ENCODE results near the gene GDPD5. TPM values are rescaled to one million over a fixed set of nuclear protein-coding genes. Genes with fewer than 3 reads are reported as not detected.

GDPD5 gene
- polyA plus RNA-seq, 4 donors: 7.4 to 12.2 (median 10.6) TPM

- DNase-seq (ENCODE audit: low read depth in 4 of 4, low spot score in 3 of 4): no peak
Observed at GRCh38 chr11:75495749-75496304, 29.9 kb downstream of the GDPD5 start.

DNA sequence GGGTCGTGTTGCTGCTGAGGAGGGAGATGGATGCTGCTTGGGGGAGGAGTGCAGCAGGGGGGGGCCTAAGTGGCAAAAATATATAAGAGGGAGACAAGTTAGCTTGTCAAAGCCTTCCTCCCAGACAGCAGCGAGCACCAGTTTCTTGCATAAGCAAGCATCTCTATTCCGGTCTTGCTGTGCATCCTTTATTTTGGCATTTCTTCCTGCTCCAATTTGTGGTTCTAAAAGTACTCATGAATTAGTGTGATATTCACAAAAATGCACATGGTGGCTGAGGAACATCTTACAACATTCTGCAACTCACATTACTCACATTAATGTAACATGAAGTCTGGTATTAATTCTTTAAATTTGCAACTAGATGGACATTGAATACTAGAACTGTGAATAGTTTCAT, 32.1 kb downstream of the GDPD5 start:
- no peak for DNase-seq (ENCODE audit: low read depth in 4 of 4, low spot score in 3 of 4)

DNA sequence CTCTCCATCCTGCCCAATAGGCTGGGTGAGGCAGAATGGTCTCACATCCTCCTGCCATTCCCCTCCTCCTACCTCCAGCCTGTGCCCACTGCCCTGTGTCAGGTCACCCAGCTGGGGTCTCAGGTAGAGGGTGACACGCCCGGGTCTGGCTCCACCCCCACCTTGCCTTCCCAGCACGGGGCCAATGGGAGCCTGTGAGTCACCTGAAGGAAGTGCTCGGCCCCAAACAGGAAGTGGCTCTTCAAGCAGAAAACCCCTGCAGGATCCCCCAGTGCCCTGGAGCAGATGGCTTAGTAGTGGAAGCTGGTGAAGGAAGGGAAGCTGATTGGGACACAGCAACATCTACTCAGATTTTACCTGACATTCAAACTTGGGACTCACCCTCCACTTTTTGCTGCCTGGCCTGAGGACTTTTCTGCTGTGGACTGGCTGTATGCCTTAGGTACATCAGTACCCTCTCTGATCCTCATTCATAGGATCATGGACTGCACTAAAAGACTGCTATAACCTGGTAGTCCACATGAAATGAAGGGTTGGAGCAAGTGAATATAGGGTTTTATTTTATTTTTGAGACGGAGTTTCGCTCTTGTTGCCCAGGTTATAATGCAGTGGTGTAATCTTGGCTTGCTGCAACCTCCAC, 33.4 kb downstream of the GDPD5 start:
- DNase-seq (ENCODE audit: low read depth in 4 of 4, low spot score in 3 of 4): no peak

DNA sequence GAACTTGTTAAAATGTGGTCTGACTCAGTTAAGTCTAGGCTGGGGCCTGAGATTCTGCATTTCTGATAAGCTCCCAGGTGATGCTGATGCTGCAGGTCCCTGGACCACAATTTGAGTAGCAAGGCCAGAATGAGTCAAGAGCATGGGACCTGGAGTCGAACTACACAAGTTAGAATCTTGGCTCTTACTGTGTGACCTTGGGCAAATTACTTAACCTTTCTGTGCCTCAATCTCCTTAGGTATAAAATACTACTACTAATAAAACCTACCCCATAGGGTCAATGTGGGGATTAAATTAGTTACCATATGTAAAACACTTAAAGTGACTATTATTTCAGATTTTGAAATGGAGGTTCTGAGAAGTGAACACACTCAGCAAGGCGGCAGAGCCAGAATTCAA, 34.3 kb downstream of the GDPD5 start:
- no peak for DNase-seq (ENCODE audit: low read depth in 4 of 4, low spot score in 3 of 4)

GRCh38 chr11:75490221-75491181, 35.2 kb downstream of the GDPD5 start:
- DNase-seq (ENCODE audit: low read depth in 4 of 4, low spot score in 3 of 4): no peak

DNA sequence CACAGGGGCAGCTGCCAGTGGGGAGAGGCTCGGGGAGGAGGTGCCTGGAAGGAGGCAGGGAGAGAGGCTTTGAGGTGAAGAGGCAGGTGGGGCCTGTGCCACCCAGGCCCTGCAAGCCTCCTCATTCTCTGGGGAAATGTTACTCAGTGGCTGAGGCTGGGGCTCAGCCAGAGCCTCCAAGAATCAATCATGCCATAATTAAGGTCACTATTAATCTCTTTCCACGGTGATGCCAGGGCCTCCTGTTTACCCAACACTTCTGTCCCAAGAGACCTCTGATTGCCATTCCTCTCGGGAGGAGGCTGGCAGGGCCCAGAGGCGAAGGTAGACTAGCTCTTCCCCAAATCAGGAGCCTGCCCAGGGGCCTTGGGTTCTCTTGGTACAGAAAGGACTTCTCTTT, 38.4 kb downstream of the GDPD5 start:
- no peak for DNase-seq (ENCODE audit: low read depth in 4 of 4, low spot score in 3 of 4)

DNA sequence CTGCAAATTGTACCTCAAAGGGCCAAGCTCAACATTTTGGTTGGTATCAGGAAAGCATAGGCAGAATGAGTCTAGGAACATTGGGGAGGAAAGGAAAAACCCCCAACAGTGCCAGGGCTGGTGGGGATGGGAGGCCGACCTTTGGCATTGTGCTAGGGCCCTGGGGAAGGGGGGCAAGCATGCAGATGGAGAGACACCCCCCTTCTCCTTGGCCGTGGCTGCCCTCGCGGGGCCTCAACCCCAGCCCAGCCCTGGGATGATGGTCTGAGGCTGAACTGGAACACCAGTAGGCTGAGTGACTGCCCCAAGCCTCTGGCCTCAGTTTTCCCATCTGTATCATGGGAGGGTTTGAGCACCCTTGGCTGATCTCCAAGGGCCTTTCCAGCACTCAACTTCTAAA, 40.0 kb downstream of the GDPD5 start:
- DNase-seq (ENCODE audit: low read depth in 4 of 4, low spot score in 3 of 4): no peak

DNA sequence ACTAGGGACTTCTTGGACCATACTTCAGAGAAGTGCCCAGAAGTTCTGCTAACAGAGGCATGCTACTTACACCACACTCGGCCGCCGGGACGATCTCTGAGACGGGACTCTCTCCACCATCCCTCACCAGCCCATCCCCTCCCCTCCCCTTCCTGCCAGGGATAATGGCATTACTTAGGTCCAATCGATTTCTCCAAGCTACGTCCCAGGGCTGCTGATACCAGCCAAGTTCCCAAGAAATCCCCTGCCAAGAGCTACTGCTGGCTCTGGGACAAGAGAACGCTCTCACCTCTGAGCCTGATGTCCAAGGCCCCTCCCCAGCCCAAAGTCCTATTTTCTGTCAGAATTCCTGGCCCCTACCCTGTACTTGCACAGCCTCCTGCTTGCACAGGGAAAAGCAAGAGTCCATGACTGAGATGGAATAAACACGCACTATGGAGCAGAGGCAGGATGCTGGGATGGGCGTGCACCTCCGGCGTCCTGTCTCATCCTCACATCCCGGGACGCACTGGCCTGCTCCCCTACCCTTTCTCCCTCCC, 42.7 kb downstream of the GDPD5 start:
- DNase-seq (ENCODE audit: low read depth in 4 of 4, low spot score in 3 of 4): no peak

- no peak for DNase-seq (ENCODE audit: low read depth in 4 of 4, low spot score in 3 of 4)
Observed at GRCh38 chr11:75481922-75482606, 43.7 kb downstream of the GDPD5 start.

DNA sequence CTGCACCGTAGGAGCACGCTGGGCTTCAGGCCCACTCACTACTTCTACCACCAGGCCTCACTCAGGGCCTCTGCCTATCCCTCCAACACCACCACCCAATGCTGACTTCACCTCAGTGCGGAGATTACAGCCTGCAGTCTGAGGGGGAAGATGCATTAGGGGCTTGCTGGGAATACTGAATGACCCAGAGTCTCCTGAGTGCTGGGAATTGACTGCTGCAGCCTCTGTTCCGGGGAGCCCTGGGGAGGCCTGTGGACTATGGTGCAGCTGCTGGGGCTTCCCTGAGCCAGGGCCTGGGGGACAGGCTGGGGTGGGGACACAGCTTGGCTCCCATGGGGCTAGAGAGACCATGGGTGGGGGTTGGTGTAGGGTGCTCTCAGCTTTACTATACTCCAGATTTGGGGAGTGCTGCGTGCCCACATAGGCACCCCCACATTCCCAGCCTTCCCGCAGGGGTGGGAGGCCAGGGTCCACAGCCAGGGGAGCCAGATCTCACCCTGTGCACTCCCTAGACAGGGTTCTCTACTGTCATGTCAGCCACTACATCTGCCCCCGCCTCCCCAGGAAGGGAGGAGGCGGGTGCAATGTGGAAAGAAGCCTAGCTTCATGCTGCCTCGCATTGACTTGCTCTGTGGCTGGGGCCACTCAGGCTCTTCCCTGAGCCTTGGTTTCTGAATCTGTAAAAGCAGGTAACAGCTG, 44.4 kb downstream of the GDPD5 start:
- no peak for DNase-seq (ENCODE audit: low read depth in 4 of 4, low spot score in 3 of 4)

DNA sequence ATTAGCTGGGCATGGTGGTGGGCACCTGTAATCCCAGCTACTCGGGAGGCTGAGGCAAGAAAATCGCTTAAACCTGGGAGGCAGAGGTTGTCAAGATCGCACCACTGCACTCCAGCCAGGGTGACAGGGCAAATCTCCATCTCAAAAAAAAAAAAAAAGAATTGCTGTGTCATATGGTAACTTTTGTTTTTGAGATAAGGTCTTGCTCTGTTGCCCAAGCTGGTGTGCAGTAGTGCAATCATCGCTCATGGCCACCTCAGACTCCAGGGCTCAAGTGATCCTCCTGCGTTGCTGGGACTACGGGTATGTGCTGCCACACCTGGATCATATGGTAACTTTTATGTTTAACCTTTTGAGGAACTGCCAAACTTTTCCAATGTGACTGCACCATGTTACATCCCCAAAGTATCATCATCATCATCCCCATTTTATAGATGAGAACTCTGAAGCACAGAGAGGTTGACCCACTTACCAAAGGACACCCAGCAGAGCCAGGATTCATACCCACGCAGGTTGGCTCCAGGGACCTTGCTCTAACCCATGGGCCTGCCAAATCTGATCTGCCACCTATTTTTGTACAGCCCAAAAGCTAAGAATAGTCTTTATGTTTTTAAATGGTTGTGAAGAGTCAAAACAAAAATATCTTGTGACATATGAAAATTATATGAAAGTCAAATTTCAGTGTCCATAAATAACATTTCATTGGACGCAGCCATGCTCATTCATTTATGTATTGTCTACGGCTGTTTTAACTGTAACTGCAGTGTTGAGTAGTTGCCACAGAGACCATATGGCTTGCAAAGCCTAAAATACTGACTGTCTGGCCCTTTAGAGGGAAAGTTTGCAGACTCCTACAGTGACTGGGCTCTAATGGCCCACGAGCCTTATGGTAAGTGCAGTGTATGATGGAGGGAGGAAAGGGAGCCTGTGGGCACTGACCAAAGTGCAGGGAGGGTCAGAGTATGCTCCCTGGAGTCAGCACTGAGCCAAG, 45.3 kb downstream of the GDPD5 start:
- DNase-seq (ENCODE audit: low read depth in 4 of 4, low spot score in 3 of 4): no peak

DNA sequence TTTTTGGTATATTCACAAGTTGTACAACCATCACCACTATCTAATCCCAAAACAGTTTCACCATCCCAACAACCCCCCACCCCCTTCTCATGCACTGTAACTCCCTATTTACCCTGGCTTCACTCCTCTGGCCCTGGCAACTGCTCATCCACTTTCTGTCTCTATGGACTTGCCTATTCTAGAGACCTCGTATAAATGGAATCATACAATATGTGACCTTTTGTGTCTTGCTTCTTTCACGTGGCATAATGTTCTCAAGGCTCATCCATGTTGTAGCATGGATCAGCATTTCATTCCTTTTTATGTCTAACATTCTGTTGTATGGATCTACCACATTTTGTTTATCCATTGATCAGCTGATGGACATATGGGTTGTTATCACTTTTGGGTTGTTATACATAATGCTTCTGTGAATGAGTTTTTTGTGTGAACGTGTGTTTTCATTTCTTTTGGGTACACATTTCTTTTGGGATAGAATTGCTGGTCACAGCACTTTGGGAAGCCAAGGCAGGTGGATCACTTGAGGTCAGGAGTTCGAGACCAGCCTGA, 46.1 kb downstream of the GDPD5 start:
- no peak for DNase-seq (ENCODE audit: low read depth in 4 of 4, low spot score in 3 of 4)

GRCh38 chr11:75478783-75479596, 46.8 kb downstream of the GDPD5 start:
- DNase-seq (ENCODE audit: low read depth in 4 of 4, low spot score in 3 of 4): no peak

DNA sequence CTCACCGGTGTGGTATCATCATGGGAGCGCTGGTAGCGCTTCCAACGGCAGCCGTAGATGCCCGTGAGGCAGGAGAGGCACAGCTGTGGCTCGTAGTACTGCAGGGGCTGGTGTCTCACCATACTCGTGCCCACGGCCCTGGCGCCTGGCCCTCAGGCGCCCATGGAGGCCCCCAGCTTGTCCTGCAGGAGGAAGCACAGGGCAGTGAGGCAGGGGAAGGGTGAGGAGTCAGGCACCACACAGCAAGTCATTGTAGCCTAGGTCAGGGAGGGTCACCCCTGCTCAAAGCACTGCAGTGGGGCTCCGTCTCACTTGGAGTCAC, 48.2 kb downstream of the GDPD5 start:
- DNase-seq (ENCODE audit: low read depth in 4 of 4, low spot score in 3 of 4): no peak

- no peak for DNase-seq (ENCODE audit: low read depth in 4 of 4, low spot score in 3 of 4)
Observed at GRCh38 chr11:75476739-75477613, 48.8 kb downstream of the GDPD5 start.

- no peak for DNase-seq (ENCODE audit: low read depth in 4 of 4, low spot score in 3 of 4)
Observed at GRCh38 chr11:75475767-75476650, 49.7 kb downstream of the GDPD5 start.
